HG03039 (cell line): ENCODE data around the gene PRKCE.

Source experiments
- ATAC-seq: cut with Tn5 transposase; IDR thresholded peaks from one replicate; pipeline ENCODE4 v1.9.1; 2021; ENCODE audit warnings: mild to moderate bottlenecking, moderate library complexity; ENCODE audit not compliant: unreplicated experiment

Gene PRKCE

DNA sequence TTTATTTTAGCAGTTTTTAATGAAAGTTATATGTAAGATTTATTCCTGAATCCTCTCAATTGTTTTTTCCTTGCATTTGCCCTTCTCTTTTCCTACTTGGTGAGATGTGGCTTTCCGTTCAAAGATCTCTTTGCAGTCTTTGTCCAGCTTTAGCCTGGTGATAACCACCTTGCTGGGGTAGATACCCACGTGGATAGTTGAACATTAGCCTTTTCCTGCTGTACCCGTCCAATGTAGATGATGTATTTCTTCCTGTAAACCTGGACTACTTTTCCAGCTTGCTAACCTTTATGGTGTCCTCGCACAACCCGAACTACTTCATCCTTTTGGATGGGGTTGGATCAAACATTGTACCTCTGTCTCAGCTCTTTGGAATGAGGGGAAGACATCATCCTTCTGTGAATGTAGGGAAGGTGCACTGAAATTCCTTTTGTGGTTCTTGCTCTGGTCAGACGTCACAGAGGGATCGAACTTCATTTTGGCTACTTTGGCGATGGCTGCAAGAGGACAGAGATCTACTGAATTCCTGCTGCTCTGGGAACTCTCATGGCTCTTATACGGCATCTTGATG is 352.5 kb downstream of the PRKCE start:
- no peak for ATAC-seq

DNA sequence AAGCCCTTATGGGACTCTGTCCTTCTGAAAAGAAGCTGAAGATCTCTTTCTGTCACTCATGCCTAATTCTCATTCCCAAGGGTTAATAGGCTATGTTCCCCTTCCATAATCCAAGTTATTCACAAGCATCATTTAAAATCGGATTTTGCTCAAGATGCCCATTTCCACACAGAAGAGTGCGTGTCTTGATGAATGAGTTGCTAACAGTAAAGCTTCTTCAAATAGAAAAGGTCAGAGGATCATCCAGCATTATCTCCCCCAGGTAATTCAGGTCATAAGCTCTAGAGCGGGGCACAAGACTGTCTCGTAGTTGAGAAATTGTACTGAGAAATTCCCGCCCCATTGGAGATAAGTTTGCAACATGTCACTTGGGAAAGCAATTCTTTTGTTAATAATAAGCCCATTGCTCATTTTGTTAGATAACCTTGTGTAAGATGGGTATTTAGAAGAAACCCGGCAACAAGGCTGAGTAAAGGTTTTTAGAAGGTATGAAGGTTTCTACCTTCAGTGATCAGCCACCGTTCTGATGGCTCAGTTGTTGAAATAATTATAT is 355.1 kb downstream of the PRKCE start:
- ATAC-seq: no peak

DNA sequence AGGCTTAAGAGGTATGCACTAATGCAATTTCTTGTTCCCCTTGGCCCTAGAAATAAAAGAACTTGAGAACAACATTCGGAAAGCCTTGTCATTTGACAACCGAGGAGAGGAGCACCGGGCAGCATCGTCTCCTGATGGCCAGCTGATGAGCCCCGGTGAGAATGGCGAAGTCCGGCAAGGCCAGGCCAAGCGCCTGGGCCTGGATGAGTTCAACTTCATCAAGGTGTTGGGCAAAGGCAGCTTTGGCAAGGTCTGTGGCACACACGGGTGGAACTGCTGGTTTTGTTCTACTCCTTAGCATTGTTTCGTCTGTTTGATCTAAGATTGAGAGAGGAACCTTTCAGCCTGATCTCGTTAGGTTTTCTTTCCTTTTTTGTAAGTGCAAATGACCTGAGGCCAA is 355.9 kb downstream of the PRKCE start:
- no peak for ATAC-seq

DNA sequence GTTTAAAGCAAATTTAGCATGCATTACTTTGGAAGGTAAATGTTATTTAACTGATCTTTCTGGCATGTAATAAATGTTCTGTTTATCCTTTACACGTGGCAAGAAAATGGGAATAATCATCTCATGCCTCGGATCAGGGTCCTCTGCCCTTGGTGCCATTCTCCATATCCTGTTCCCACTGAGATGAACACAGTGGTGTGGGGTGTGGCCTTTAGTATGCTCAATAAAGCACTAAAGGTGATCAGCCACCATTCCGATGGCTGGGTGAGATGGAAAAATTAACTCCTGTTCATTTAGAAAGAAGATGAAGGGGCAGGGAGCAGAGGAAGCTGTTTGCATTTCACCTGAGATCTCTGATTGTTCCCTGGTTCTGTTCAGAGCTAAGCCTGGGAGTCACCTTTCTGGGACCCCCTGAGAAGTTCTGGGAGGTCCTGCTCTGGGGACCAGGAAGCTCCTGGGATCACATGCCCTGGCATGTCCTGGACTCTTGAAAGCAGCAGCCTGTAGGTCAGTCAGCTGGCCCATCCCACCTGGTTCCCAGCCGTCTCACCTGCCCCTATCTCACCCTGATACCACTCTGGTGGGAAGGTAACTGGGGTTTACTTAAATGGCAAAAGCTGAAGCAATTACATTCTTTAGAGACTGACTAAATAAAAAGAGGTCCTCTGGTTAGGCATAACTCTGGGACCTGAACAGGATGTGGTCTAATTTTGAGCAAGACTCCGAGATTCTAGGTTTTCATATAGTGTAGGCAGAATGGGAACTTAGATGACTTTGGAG is 356.8 kb downstream of the PRKCE start:
- ATAC-seq: no peak

DNA sequence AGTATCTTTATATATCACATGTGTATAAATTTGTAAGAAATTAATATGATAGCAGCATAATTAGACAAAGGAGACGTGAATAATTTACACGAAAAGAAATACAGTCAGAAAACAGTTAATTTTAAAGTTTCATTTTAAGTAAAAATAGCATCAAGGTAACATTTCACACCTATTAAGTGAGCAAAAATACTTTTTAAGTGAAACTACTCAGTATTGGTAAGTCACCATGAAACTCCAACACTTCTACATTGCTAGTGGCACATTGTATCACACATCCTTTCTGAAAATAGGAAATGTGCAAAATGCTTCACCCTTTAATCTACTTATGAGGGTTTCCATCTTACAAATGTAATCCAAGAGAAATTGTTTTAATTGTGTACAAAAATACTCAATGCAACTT is 357.8 kb downstream of the PRKCE start:
- ATAC-seq: no peak

GRCh38 chr2:46009772-46010171 is 358.3 kb downstream of the PRKCE start:
- no peak for ATAC-seq

GRCh38 chr2:46010223-46010924 is 358.9 kb downstream of the PRKCE start:
- ATAC-seq: no peak

- ATAC-seq: no peak
Observed at GRCh38 chr2:46010925-46011490, 359.5 kb downstream of the PRKCE start.

GRCh38 chr2:46012618-46013240 is 361.3 kb downstream of the PRKCE start:
- no peak for ATAC-seq

- ATAC-seq: no peak
Observed at GRCh38 chr2:46013726-46014125, 362.3 kb downstream of the PRKCE start.

- no peak for ATAC-seq
Observed at GRCh38 chr2:46014911-46015654, 363.6 kb downstream of the PRKCE start.

DNA sequence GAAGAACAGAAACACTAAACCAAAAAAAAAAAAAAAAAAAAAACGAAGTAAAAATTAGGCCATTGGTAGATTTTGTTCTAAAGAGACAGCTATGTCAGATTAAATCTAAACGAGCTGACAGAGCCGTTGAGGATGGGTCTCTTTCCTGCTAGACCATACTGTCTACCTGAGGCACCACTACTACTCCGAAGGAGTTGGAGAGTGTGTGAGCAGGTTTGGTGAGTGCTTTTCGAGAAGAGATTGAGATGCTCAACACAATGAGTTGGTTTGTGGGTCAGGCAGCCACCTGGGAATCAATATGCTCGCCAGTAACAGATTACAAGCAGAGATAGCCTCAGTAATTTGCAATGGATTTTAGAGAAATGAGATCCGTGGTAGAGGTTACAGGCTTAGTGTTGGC is 364.2 kb downstream of the PRKCE start:
- ATAC-seq: no peak

- ATAC-seq: no peak
Observed at GRCh38 chr2:46016091-46016490, 364.6 kb downstream of the PRKCE start.

DNA sequence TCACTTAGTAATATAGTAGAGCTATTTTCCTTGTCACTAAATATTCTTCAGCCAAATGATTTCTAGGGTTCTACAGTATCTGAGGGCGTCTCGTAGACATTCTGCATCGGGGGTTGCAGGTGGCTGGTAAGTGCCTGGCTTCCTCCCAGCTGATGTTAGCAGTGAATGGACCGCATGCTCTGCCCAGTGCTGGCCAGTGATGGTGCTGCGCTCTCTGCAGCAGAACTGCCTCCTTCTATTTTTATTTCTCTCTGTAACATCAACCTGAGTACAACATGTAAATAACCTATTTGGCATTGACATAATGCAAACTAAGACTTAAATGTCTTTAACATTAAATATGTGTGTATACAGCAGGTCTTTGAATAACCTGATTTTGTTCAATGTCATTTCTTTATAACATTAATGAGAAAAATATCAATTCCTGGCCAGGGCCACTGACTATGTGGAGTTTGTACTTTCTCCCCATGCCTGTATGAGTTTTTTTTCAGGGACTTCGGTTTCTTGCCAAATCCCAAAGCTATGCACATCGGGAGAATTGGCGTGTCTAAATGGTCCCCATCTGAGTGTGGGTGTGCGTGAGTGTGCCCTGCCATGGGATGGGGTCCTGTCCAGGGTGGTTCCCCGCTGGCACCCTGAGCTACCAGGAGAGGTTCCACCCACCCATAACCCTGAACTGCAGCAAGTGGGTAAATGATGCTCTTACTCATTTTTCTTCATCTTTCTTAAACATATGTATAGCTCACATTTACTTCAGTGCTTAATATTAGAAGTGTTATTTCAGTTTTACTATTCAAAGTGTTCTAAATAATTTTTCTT is 367.5 kb downstream of the PRKCE start:
- ATAC-seq: no peak

DNA sequence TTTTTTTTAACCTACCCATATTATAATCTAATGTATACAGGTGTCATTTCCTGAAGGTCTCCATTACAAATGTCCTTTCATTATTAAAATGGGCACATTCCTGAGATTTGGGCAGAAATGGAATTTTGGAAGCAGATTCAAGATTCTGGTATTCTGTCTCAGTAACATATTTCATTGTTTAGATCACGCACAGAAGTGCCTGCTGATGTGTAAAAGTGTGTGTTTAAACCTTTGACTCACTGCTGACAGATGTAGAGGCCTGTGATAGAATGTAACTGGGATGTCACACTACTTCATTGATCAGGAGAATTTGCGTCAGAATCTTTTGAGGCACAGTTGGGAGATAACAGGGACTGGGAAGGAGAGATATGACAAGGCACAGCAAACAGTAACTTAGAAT is 368.9 kb downstream of the PRKCE start:
- no peak for ATAC-seq

DNA sequence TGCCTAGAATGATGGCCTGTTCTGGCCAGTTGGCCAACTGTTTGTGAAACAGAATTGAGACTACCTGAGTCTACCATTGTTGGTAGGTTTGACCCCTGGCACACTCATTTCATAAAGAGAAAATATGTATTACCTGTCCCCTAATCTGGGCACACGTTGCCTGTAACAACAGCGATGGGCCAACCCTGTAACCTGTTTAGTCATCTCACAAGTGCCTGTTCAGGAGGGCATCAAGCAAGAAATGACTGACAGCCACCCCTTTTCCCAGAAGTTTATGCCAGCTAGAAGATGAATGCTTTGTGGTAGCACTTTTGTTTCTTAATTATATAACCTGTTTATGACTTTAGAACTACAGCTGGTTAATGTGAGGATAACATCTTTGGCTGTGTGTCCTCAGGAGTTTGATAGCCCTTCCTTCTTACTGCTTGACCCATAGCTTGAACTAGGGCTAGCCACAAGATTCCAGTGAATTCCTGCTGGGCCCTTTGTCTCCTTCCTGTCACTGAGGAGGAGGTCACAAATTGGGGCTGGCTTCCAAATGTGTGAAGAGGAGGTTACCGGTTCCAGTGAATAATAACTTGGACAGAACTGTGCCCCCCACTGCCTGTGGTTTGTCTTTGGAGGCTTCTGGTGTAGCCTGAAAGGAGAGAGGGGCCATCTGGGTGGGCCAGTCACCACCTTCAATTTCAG is 371.8 kb downstream of the PRKCE start:
- no peak for ATAC-seq

GRCh38 chr2:46024146-46024779 is 372.8 kb downstream of the PRKCE start:
- ATAC-seq: no peak

- ATAC-seq: no peak
Observed at GRCh38 chr2:46025081-46025480, 373.6 kb downstream of the PRKCE start.
